ENCODE measurements around the gene MDN1.

The MDN1 gene

DNA sequence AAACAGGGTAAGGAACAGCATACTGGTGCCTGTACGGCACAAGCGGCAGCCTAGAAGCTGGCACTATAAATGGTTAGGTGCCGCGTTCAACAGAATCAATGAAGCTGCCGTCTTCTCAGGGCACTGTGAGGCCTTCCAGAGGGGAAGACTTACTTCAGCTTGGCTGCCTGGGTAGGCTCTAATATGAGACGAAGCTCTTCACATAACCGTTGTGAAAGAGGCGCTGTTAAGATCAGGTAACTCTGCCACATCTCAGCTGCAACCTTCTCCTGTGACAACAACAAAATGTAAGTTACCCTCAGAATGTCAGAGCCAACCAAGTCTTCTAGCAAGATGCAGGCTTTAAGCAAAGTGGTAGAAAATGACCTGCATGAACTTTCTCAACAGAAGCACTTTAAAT, 169.0 kb downstream of the MDN1 start:
- H3K27ac ChIP-seq (ENCODE audit: low read depth, low read length): no peak overlapping the region
- H3K36me3 ChIP-seq (ENCODE audit: control insufficient read depth in 1 of 2, insufficient read depth in 2 of 2, low read length in 2 of 2): peaks cover 9 to 22% of the 10 kb centered on the region in 2 experiments
- no peak overlapping the region for H4K12ac ChIP-seq (ENCODE audit: low read depth, low read length)
- H3K14ac ChIP-seq (ENCODE audit: low read length): no peak overlapping the region
- H3K4ac ChIP-seq (ENCODE audit: low read depth, low read length): no peak overlapping the region
- no peak overlapping the region for H2AK5ac ChIP-seq (ENCODE audit: low read length)
- H3K27me3 ChIP-seq (ENCODE audit: insufficient read depth, low read length): no peaks in the 10 kb centered on the region
- no peaks in the 10 kb centered on the region for H3K79me2 ChIP-seq (ENCODE audit: control insufficient read depth, insufficient read depth, low read length, poor library complexity)
- H3K9ac ChIP-seq (ENCODE audit: low read length): no peak overlapping the region
- H3K18ac ChIP-seq (ENCODE audit: low read length): no peak overlapping the region
- H2BK120ac ChIP-seq (ENCODE audit: insufficient read depth, low read length, poor library complexity): no peak overlapping the region
- H2AFZ ChIP-seq (ENCODE audit: insufficient read depth, low read length, poor library complexity): no peak overlapping the region
- peaks cover 0 to 1% of the 10 kb centered on the region in 2 experiments for H3K4me1 ChIP-seq (ENCODE audit: control insufficient read depth in 1 of 2, insufficient read depth in 2 of 2, low read length in 2 of 2)
- H4K8ac ChIP-seq (ENCODE audit: low read depth, low read length): no peak overlapping the region
- no peaks in the 10 kb centered on the region for H3K79me1 ChIP-seq (ENCODE audit: low read length)
- WGBS (ENCODE audit: extremely low coverage, insufficient coverage, insufficient read length): no CpG with 5 or more reads among the region's 8 CpGs
- H3K4me3 ChIP-seq (ENCODE audit: low read depth, low read length): no peak overlapping the region
- no peak overlapping the region for H2BK5ac ChIP-seq (ENCODE audit: low read depth, low read length, poor library complexity)
- no peak overlapping the region for H4K91ac ChIP-seq (ENCODE audit: low read depth, low read length)
- no peak overlapping the region for H3K4me2 ChIP-seq (ENCODE audit: low read length)
- no peaks in the 10 kb centered on the region for H3K9me3 ChIP-seq (ENCODE audit: insufficient read depth, low read depth, low read length)
- H3K23ac ChIP-seq (ENCODE audit: low read length): no peak overlapping the region
- DNase-seq: peak in 1 of 2 donors; percentile 41
- H2BK12ac ChIP-seq (ENCODE audit: low read length): no peak overlapping the region

GRCh38 chr6:89649682-89650081, 169.9 kb downstream of the MDN1 start:
- H3K23ac ChIP-seq (ENCODE audit: low read length): no peak overlapping the region
- no peak overlapping the region for H3K4me2 ChIP-seq (ENCODE audit: low read length)
- H3K36me3 ChIP-seq (ENCODE audit: control insufficient read depth in 1 of 2, insufficient read depth in 2 of 2, low read length in 2 of 2): peaks cover 8 to 23% of the 10 kb centered on the region in 2 experiments
- H3K27ac ChIP-seq (ENCODE audit: low read depth, low read length): no peak overlapping the region
- H4K12ac ChIP-seq (ENCODE audit: low read depth, low read length): no peak overlapping the region
- H2AK5ac ChIP-seq (ENCODE audit: low read length): no peak overlapping the region
- H2BK5ac ChIP-seq (ENCODE audit: low read depth, low read length, poor library complexity): no peak overlapping the region
- no peak overlapping the region for H4K91ac ChIP-seq (ENCODE audit: low read depth, low read length)
- no peak overlapping the region for H3K4me3 ChIP-seq (ENCODE audit: low read depth, low read length)
- no CpG with 5 or more reads among the region's 1 CpG for WGBS (ENCODE audit: extremely low coverage, insufficient coverage, insufficient read length)
- no peak overlapping the region for H2AFZ ChIP-seq (ENCODE audit: insufficient read depth, low read length, poor library complexity)
- no peaks in the 10 kb centered on the region for H3K27me3 ChIP-seq (ENCODE audit: insufficient read depth, low read length)
- DNase-seq: peak; percentile 52 to 96
- no peaks in the 10 kb centered on the region for H3K79me2 ChIP-seq (ENCODE audit: control insufficient read depth, insufficient read depth, low read length, poor library complexity)
- H3K9me3 ChIP-seq (ENCODE audit: insufficient read depth, low read depth, low read length): no peaks in the 10 kb centered on the region
- no peaks in the 10 kb centered on the region for H3K4me1 ChIP-seq (ENCODE audit: control insufficient read depth in 1 of 2, insufficient read depth in 2 of 2, low read length in 2 of 2)
- H3K4ac ChIP-seq (ENCODE audit: low read depth, low read length): no peak overlapping the region
- no peak overlapping the region for H3K9ac ChIP-seq (ENCODE audit: low read length)
- no peak overlapping the region for H3K18ac ChIP-seq (ENCODE audit: low read length)
- no peak overlapping the region for H3K14ac ChIP-seq (ENCODE audit: low read length)
- no peak overlapping the region for H4K8ac ChIP-seq (ENCODE audit: low read depth, low read length)
- no peaks in the 10 kb centered on the region for H3K79me1 ChIP-seq (ENCODE audit: low read length)
- H2BK120ac ChIP-seq (ENCODE audit: insufficient read depth, low read length, poor library complexity): no peak overlapping the region
- no peak overlapping the region for H2BK12ac ChIP-seq (ENCODE audit: low read length)

- Histone ChIP-seq H3K79me1 (ENCODE audit: low read length) (no peaks in the 10 kb centered on the region), H2AK5ac (ENCODE audit: low read length) (no peak overlapping the region), H3K4ac (ENCODE audit: low read depth, low read length) (no peak overlapping the region), H4K8ac (ENCODE audit: low read depth, low read length) (no peak overlapping the region), H2BK12ac (ENCODE audit: low read length) (no peak overlapping the region), H4K91ac (ENCODE audit: low read depth, low read length) (no peak overlapping the region), H3K4me1 (ENCODE audit: control insufficient read depth in 1 of 2, insufficient read depth in 2 of 2, low read length in 2 of 2) (no peaks in the 10 kb centered on the region), H3K14ac (ENCODE audit: low read length) (no peak overlapping the region), H3K23ac (ENCODE audit: low read length) (no peak overlapping the region), H2BK5ac (ENCODE audit: low read depth, low read length, poor library complexity) (no peak overlapping the region), H3K18ac (ENCODE audit: low read length) (no peak overlapping the region), H3K4me3 (ENCODE audit: low read depth, low read length) (no peak overlapping the region), H3K4me2 (ENCODE audit: low read length) (no peak overlapping the region), H2AFZ (ENCODE audit: insufficient read depth, low read length, poor library complexity) (no peak overlapping the region), H3K79me2 (ENCODE audit: control insufficient read depth, insufficient read depth, low read length, poor library complexity) (no peaks in the 10 kb centered on the region), H4K12ac (ENCODE audit: low read depth, low read length) (no peak overlapping the region), H3K27ac (ENCODE audit: low read depth, low read length) (no peak overlapping the region), H2BK120ac (ENCODE audit: insufficient read depth, low read length, poor library complexity) (no peak overlapping the region), H3K36me3 (ENCODE audit: control insufficient read depth in 1 of 2, insufficient read depth in 2 of 2, low read length in 2 of 2) (peaks cover 10 to 21% of the 10 kb centered on the region in 2 experiments), H3K9me3 (ENCODE audit: insufficient read depth, low read depth, low read length) (no peaks in the 10 kb centered on the region), H3K27me3 (ENCODE audit: insufficient read depth, low read length) (no peaks in the 10 kb centered on the region), H3K9ac (ENCODE audit: low read length) (no peak overlapping the region)
- WGBS (ENCODE audit: extremely low coverage, insufficient coverage, insufficient read length): no CpG with 5 or more reads among the region's 4 CpGs
- peak; percentile 37 to 69 for DNase-seq
Measured at GRCh38 chr6:89644864-89645263, 174.7 kb downstream of the MDN1 start.

DNA sequence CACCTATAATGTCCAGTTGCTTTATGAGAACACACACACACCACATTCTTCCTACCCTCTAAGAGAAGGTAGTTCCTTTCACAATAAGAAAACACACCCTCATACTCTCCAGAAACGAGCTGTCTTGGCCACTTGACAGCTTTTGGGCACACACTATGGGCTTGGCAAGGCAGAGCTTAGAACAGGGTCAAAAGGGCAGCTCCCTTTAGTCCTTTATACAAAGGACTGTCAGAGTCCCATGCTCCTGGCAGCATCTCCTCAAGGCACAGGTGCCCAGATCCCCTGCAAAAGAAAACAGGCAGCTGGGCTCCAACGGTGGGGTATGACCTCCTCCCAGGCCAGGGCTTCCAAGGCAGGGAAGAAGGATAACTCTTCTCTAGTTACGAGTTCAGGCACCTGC, 176.2 kb downstream of the MDN1 start:
- Histone ChIP-seq H3K27me3 (ENCODE audit: insufficient read depth, low read length) (no peaks in the 10 kb centered on the region), H2AFZ (ENCODE audit: insufficient read depth, low read length, poor library complexity) (no peak overlapping the region), H2BK12ac (ENCODE audit: low read length) (no peak overlapping the region), H3K4me3 (ENCODE audit: low read depth, low read length) (no peak overlapping the region), H3K27ac (ENCODE audit: low read depth, low read length) (no peak overlapping the region), H3K18ac (ENCODE audit: low read length) (no peak overlapping the region), H3K14ac (ENCODE audit: low read length) (no peak overlapping the region), H3K79me2 (ENCODE audit: control insufficient read depth, insufficient read depth, low read length, poor library complexity) (no peaks in the 10 kb centered on the region), H3K4ac (ENCODE audit: low read depth, low read length) (no peak overlapping the region), H3K36me3 (ENCODE audit: control insufficient read depth in 1 of 2, insufficient read depth in 2 of 2, low read length in 2 of 2) (peaks cover 10 to 21% of the 10 kb centered on the region in 2 experiments), H4K91ac (ENCODE audit: low read depth, low read length) (no peak overlapping the region), H3K9ac (ENCODE audit: low read length) (no peak overlapping the region), H2AK5ac (ENCODE audit: low read length) (no peak overlapping the region), H3K4me1 (ENCODE audit: control insufficient read depth in 1 of 2, insufficient read depth in 2 of 2, low read length in 2 of 2) (no peaks in the 10 kb centered on the region), H3K79me1 (ENCODE audit: low read length) (peaks cover 2% of the 10 kb centered on the region), H4K8ac (ENCODE audit: low read depth, low read length) (no peak overlapping the region), H2BK5ac (ENCODE audit: low read depth, low read length, poor library complexity) (no peak overlapping the region), H3K4me2 (ENCODE audit: low read length) (no peak overlapping the region), H3K9me3 (ENCODE audit: insufficient read depth, low read depth, low read length) (no peaks in the 10 kb centered on the region), H2BK120ac (ENCODE audit: insufficient read depth, low read length, poor library complexity) (no peak overlapping the region), H3K23ac (ENCODE audit: low read length) (no peak overlapping the region), H4K12ac (ENCODE audit: low read depth, low read length) (no peak overlapping the region)
- WGBS (ENCODE audit: extremely low coverage, insufficient coverage, insufficient read length): no CpG with 5 or more reads among the region's 3 CpGs
- DNase-seq: no peak

All from trophoblast cell (in vitro differentiated cells and primary cell).